ENCODE results near the gene LRRFIP1. TPM values are rescaled to one million over a fixed set of nuclear protein-coding genes. Genes with fewer than 3 reads are reported as not detected.
A peak's percentile ranks its signal among the peaks of the same experiment; 100 is the strongest.

Gene LRRFIP1
- total RNA-seq, 1 donor from 2014 or later = 37.1 TPM

DNA sequence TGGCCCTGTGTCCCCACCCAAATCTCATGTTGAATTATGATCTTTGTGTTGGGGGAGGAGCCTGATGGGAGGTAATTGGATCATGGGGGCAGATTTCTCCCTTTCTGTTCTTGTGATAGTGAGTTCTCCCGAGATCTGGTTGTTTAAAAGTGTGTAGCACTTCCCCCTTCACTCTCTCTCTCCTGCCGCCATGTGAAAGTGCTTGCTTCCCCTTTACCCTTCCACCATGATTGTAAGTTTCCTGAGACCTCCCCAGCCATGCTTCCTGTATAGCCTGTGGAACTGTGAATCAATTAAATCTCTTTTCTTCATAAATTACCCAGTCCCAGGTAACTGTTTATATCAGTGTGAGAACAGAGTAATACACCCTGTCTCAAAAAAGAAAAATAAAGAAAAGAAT is 25.5 kb downstream of the LRRFIP1 start:
- Mint-ChIP-seq H3K9me3 (peaks cover 12% of the 10 kb centered on the region), H3K27me3 (ENCODE audit: low read depth) (no peaks in the 10 kb centered on the region), H3K4me3 (no peak overlapping the region), H3K4me1 (peaks cover 6% of the 10 kb centered on the region), H3K27ac (ENCODE audit: unreplicated experiment) (no peak overlapping the region), H3K36me3 (ENCODE audit: low read depth) (peaks cover 36% of the 10 kb centered on the region)
- TF ChIP-seq, protein P1, sequence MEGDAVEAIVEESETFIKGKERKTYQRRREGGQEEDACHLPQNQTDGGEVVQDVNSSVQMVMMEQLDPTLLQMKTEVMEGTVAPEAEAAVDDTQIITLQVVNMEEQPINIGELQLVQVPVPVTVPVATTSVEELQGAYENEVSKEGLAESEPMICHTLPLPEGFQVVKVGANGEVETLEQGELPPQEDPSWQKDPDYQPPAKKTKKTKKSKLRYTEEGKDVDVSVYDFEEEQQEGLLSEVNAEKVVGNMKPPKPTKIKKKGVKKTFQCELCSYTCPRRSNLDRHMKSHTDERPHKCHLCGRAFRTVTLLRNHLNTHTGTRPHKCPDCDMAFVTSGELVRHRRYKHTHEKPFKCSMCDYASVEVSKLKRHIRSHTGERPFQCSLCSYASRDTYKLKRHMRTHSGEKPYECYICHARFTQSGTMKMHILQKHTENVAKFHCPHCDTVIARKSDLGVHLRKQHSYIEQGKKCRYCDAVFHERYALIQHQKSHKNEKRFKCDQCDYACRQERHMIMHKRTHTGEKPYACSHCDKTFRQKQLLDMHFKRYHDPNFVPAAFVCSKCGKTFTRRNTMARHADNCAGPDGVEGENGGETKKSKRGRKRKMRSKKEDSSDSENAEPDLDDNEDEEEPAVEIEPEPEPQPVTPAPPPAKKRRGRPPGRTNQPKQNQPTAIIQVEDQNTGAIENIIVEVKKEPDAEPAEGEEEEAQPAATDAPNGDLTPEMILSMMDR (conservative IDR thresholded peaks at IDR 0.05) = no peak
- DNase-seq (ENCODE audit: low read depth, low spot score) = no peak

DNA sequence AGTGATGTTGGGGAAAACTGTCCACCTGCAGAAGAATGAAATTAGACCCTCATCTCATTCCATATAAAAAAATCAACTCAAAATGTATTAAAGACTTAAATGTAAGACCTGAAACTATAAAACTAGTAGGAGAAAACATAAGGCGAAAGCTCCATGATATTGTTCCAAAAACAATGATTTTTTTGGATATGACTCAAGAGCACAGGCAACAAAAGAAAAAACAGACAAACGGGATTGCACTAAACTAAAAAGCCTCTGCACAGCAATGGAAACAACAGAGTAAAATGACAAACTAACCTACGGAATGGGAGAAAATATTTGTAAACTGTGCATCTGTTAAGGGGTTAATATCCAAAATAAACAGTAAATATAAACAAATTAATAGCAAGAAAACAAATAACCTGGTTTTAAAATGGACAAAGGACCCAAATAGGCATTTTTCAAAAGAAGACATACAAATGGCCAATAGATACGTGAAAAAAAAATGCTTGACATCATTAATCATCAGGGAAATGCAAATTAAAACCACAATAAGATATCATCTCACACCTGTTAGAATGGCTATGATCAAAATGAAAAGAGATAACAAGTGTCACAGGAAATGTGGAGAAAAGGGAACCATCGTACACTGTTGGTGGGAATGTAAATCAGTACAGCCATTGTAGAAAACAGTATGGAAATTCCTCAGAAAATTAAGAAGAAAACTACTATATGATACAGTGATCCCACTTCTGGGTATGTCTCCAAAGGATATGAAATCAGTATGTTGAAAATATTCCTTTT is 26.6 kb downstream of the LRRFIP1 start:
- Mint-ChIP-seq H3K27me3 (ENCODE audit: low read depth) (no peaks in the 10 kb centered on the region), H3K9me3 (peaks cover 12% of the 10 kb centered on the region), H3K4me3 (no peak overlapping the region), H3K27ac (ENCODE audit: unreplicated experiment) (no peak overlapping the region), H3K4me1 (no peaks in the 10 kb centered on the region), H3K36me3 (ENCODE audit: low read depth) (peaks cover 36% of the 10 kb centered on the region)
- TF ChIP-seq, protein P1 (conservative IDR thresholded peaks at IDR 0.05) = no peak
- no peak for DNase-seq (ENCODE audit: low read depth, low spot score)

DNA sequence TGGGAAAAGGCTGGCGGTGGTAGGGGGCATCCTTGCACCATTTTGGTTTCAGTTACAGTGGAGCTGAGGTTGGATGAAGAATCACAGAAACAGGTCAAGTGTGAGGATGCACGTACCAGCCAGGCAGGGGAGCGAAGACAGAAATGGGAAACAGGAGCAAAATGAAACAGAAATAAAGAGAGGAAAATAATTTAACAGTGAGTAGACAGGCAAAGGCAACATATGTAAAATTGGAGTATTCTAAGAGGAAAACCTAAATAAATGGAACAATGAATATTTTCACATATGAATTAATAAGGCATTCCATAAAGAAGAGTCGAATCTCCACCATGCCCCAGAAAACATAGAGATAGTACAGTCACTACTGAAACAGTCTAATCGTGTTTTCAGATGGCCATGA is 29.7 kb downstream of the LRRFIP1 start:
- H3K4me1 Mint-ChIP-seq = peaks cover 10% of the 10 kb centered on the region
- H3K36me3 Mint-ChIP-seq (ENCODE audit: low read depth) = peaks cover 20% of the 10 kb centered on the region
- H3K4me3 Mint-ChIP-seq = no peak overlapping the region
- DNase-seq (ENCODE audit: low read depth, low spot score) = no peak
- TF ChIP-seq, protein P1 (conservative IDR thresholded peaks at IDR 0.05) = no peak
- H3K27ac Mint-ChIP-seq (ENCODE audit: unreplicated experiment) = no peak overlapping the region
- no peaks in the 10 kb centered on the region for H3K27me3 Mint-ChIP-seq (ENCODE audit: low read depth)
- peaks cover 9% of the 10 kb centered on the region for H3K9me3 Mint-ChIP-seq

DNA sequence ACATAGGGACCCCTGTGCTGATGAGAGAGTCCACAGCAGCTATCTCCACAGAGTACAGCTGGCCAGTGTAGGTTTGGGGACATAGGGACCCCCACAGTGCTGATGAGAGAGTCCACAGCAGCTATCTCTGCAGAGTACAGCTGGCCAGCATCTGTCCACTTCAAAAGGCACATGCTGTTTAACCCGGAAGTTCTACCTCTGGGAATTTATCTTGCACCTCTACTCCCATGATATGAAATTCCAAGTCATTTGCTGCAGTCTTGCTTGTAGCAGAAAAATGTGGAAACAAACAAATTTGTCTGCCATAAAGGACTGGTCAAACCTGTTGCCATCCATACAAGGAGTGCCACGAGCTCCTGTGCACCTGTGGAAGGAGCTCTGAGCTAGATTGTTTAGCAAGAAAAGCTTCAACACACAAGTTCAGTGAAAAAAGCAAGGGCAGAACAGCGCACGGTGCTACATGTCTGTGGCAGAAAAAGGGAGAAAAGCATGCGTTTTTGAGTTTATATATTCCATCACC is 33.1 kb downstream of the LRRFIP1 start:
- Mint-ChIP-seq H3K27ac (ENCODE audit: unreplicated experiment) (no peak overlapping the region), H3K27me3 (ENCODE audit: low read depth) (no peaks in the 10 kb centered on the region), H3K36me3 (ENCODE audit: low read depth) (peaks cover 8% of the 10 kb centered on the region), H3K9me3 (no peaks in the 10 kb centered on the region), H3K4me3 (no peak overlapping the region), H3K4me1 (peaks cover 40% of the 10 kb centered on the region)
- DNase-seq (ENCODE audit: low read depth, low spot score) = no peak
- TF ChIP-seq, protein P1 (conservative IDR thresholded peaks at IDR 0.05) = no peak

DNA sequence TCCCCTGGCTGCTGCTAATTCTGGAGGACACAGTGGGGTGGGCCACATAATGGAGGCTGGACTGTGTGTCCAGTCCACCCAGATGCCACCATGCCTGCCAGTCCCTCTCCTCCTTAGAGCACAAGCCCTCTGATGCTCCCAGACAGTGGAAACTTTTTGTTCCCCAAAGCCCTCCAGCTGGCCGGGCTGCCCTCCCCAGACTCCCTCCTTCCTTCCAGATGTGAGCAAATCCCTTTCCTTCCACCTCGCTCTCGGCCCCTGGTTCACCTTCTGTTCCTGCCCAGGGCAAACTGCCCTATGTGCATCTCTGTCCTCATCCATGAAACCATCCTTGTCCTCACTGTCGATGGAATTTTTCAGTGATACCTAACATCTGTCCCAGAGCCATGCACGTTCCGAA is 33.9 kb downstream of the LRRFIP1 start:
- H3K9me3 Mint-ChIP-seq = no peaks in the 10 kb centered on the region
- H3K27ac Mint-ChIP-seq (ENCODE audit: unreplicated experiment) = peak overlapping the region; percentile 89
- no peak overlapping the region for H3K4me3 Mint-ChIP-seq
- no peak for DNase-seq (ENCODE audit: low read depth, low spot score)
- peaks cover 8% of the 10 kb centered on the region for H3K36me3 Mint-ChIP-seq (ENCODE audit: low read depth)
- TF ChIP-seq, protein P1 (conservative IDR thresholded peaks at IDR 0.05) = no peak
- H3K4me1 Mint-ChIP-seq = peaks cover 47% of the 10 kb centered on the region
- H3K27me3 Mint-ChIP-seq (ENCODE audit: low read depth) = no peaks in the 10 kb centered on the region

Data from neural crest cell (in vitro differentiated cells).